Psoas muscle (tissue), 8 donors: ENCODE results near the gene OSBP2. TPM values are rescaled to one million over a fixed set of nuclear protein-coding genes. Genes with fewer than 3 reads are reported as not detected.

Source experiments
- ATAC-seq, 4 donors: fragments of 200-7000 bp; cut with Tn5 transposase; one replicate each; pipeline ENCODE4 v1.9.1; 2020; ENCODE audit warnings: moderate library complexity in 3 of 4, mild to moderate bottlenecking in 2 of 4
- DNase-seq, 2 donors: peaks; one replicate each; pipeline ENCODE4 v3.0.0-alpha.2; 2020
- H3K27ac ChIP-seq: fragments of 200-600 bp; one replicate; pipeline ENCODE4 v1.8.0; 2022
- H3K27me3 ChIP-seq, 3 donors: fragments of 200-600 bp in 1 of 3; one replicate each; pipeline versions ENCODE4 v1.6.1 to v1.8.0; 2013 to 2022; ENCODE audit warnings: low read length in 2 of 3, mild to moderate bottlenecking in 2 of 3, moderate library complexity in 1 of 3; ENCODE audit not compliant: insufficient read depth in 3 of 3
- H3K36me3 ChIP-seq, 2 donors: fragments of 200-600 bp in 1 of 2; one replicate each; pipeline versions ENCODE4 v1.6.1 to v1.8.0; 2013 to 2022; ENCODE audit warnings: low read depth in 1 of 2, mild to moderate bottlenecking in 1 of 2, moderate library complexity in 1 of 2; ENCODE audit not compliant: insufficient read depth in 1 of 2
- H3K4me1 ChIP-seq: fragments of 200-600 bp; one replicate; pipeline ENCODE4 v1.8.0; 2022
- H3K4me3 ChIP-seq: fragments of 200-600 bp; one replicate; pipeline ENCODE4 v1.8.0; 2022; ENCODE audit warnings: mild to moderate bottlenecking
- H3K9me3 ChIP-seq: fragments of 200-600 bp; one replicate; pipeline ENCODE4 v1.8.0; 2022
- CTCF ChIP-seq: fragments of 200-600 bp; IDR thresholded peaks from one replicate; pipeline ENCODE4 v1.8.0; 2022; ENCODE audit warnings: antibody characterized with exemption
- WGBS, 3 donors: extraction: QIAGEN DNeasy Blood & Tissue Kit; methylation state at CpG; one replicate each; pipeline versions ENCODE4 v1.1.6 to v1.1.7; 2013; 5-methylcytosine and 5-hydroxymethylcytosine counted together
- intact Hi-C, 2 donors: fragments of 100-400 bp; cut with DNase I; formaldehyde crosslinking; loops; one replicate each; pipeline versions ENCODE4 v1.11.0 to v1.14.2; 2022
- polyA plus RNA-seq, 3 donors: library from polyadenylated mRNA; stranded (reverse); fragments of 200-250 nt; gene quantifications; one replicate each; pipeline ENCODE4 v1.2.3, GENCODE V29; 2013
- total RNA-seq, 4 donors: library from RNA; stranded (reverse); fragmentation: NEBNext Ultra II Directional in 2 of 4; extraction: Animal tissue kit (Norgen Biotek cat#: 25700) in 2 of 4; gene quantifications; one replicate each; pipeline versions ENCODE4 v1.2.1 to v1.2.4, GENCODE V29; 2021 to 2023
- donor health status: healthy with polysubstance abuse.
- donor health status: DM: no; HTN: no; CAD: no; lungs with moderate emphysema.
- donor health status: Bipolar disorder and iron deficiency.
- donor health status: healthy.
- donor health status: DM: yes; HTN: yes; CAD: no.
- donor health status: DM: no; HTN: no; CAD: no.
- donor health status: DM: no; HTN: no; CAD: no.
- donor health status: DM: yes; HTN: yes; CAD: no.

OSBP2 gene
- total and polyA plus RNA-seq, 7 donors = 0.27 to 8.2 (median 2.5) TPM

- intact Hi-C loops = no loop called here
- H3K4me1 ChIP-seq = no peaks in the 10 kb centered on the region
- no peak overlapping the region for H3K4me3 ChIP-seq
- no peaks in the 10 kb centered on the region for H3K27me3 ChIP-seq
- peaks cover 0 to 17% of the 10 kb centered on the region in 2 donors for H3K36me3 ChIP-seq
- H3K27ac ChIP-seq = no peak overlapping the region
- H3K9me3 ChIP-seq = no peaks in the 10 kb centered on the region
- DNase-seq (peak in 1 of 2 donors; percentile 44), ATAC-seq (no peak)
- WGBS, 3 donors = 77 to 86% (median 82%) methylated on average over 11 of the region's 11 CpGs
- no peak for TF ChIP-seq CTCF
These were observed 192.8 kb downstream of the OSBP2 start for GRCh38 chr22:30887453-30887852.

DNA sequence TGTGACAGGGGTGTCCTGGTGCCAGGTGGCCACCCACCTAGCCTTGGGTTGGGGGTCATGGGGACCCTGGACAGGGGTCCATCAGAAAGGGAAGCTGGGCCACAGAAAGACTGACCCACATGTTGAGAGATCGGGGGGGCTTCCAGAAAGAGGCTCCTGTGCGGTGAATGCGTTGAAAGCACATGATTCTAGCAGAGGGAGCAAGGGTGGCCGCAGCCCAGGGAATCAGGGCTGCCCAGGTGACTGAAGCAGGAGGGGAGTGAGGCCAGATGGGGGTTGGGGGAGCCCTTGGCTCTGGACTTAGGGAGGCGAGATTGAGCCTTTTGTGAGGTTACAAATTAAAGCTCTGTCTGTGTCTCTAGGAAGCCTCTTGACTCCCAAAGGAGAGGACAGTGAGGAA lies 193.2 kb downstream of the OSBP2 start:
- no peak for ATAC-seq
- H3K36me3 ChIP-seq = peaks cover 0 to 17% of the 10 kb centered on the region in 2 donors

GRCh38 chr22:30889268-30889995 lies 194.8 kb downstream of the OSBP2 start:
- H3K27ac ChIP-seq = no peak overlapping the region
- H3K4me1 ChIP-seq = no peaks in the 10 kb centered on the region
- 86 to 90% (median 89%) methylated on average over 17 of the region's 17 CpGs for WGBS, 3 donors
- no peak overlapping the region for H3K4me3 ChIP-seq
- H3K27me3 ChIP-seq = no peaks in the 10 kb centered on the region
- no peak for TF ChIP-seq CTCF
- no peak for ATAC-seq
- H3K9me3 ChIP-seq = no peaks in the 10 kb centered on the region
- peak in 1 of 2 donors; percentile 28 for DNase-seq
- H3K36me3 ChIP-seq = peaks cover 0 to 24% of the 10 kb centered on the region in 2 donors
- intact Hi-C loops = no loop called here

More for the DNA sequence above, 193.2 kb downstream of the OSBP2 start:
- H3K27ac ChIP-seq = no peak overlapping the region
- no peak for DNase-seq
- no peaks in the 10 kb centered on the region for H3K9me3 ChIP-seq
- no peak for TF ChIP-seq CTCF
- intact Hi-C loops = no loop called here
- 86 to 96% (median 96%) methylated on average over 5 of the region's 5 CpGs for WGBS, 3 donors
- no peak overlapping the region for H3K4me3 ChIP-seq
- H3K4me1 ChIP-seq = no peaks in the 10 kb centered on the region
- no peaks in the 10 kb centered on the region for H3K27me3 ChIP-seq

DNA sequence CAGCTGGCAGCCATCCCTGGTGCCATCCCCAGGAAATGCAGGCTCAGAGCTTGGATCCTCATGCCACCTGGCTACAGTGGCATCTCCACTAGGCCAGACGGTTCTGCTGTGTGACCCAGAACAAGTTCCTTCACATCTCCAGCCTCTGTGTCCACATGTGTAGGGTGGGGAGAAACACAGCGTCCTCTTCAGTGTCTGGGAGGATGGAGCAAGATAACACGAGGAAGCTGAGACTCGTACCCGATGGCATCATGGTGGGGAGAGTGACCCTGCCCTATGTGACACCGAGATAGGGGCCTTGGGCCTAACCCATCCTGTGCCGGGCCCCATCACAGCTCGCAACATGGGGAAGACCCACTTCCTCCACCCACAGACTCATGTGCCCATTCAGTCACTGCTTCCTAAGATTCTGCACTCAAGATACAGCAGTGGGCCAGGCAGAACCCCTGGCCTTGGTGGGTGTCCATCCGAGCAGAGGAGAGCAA lies 195.4 kb downstream of the OSBP2 start:
- Histone ChIP-seq H3K27ac (no peak overlapping the region), H3K4me3 (no peak overlapping the region), H3K4me1 (no peaks in the 10 kb centered on the region), H3K36me3 (peaks cover 0 to 24% of the 10 kb centered on the region in 2 donors), H3K9me3 (no peaks in the 10 kb centered on the region), H3K27me3 (no peaks in the 10 kb centered on the region)
- WGBS, 3 donors = 91 to 92% (median 91%) methylated on average over 9 of the region's 9 CpGs
- no peak for ATAC-seq
- DNase-seq = no peak
- no peak for TF ChIP-seq CTCF
- intact Hi-C loops = loop anchor here (1.0 to 10.0 kb wide), 2 partner anchors 30 to 125 kb away; no protein-coding TSS in a partner anchor
